ENCODE results near the gene SUSD1. TPM values are rescaled to one million over a fixed set of nuclear protein-coding genes. Genes with fewer than 3 reads are reported as not detected.

The SUSD1 gene
- total RNA-seq, 2 donors from 2014 or later: 13.1 to 24.0 TPM

DNA sequence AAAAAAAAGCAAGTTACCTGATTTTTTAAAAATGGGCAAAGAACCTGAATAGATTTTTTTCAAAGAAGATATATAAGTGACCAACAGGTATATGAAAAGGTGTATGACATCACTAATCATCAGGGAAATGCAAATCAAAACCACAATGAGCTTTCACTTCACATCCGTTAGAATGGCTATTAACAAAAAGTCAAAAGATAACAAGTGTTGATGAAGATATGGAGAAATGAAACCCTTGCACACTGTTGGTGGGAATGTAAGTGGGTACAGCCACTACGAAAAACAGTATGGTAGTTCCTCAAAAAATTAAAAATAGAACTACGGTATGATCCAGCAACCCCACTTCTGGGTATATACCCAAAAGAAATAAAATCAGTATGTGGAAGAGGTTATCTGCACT, 143.7 kb downstream of the SUSD1 start:
- Histone ChIP-seq H3K27me3 (replicated peaks; ENCODE audit: insufficient read depth) (no peaks in the 10 kb centered on the region), H3K36me3 (no peaks in the 10 kb centered on the region), H3K27ac (no peak overlapping the region), H3K9me3 (no peaks in the 10 kb centered on the region), H3K4me3 (no peak overlapping the region), H3K4me1 (ENCODE audit: control insufficient read depth in 1 of 2, low read depth in 2 of 2) (peaks cover 13 to 26% of the 10 kb centered on the region in 2 donors)
- ATAC-seq (ENCODE audit: insufficient number of reproducible peaks, low FRiP score, low read depth): no peak
- DNase-seq (ENCODE audit: low spot score): no peak
- TF ChIP-seq, protein P1, sequence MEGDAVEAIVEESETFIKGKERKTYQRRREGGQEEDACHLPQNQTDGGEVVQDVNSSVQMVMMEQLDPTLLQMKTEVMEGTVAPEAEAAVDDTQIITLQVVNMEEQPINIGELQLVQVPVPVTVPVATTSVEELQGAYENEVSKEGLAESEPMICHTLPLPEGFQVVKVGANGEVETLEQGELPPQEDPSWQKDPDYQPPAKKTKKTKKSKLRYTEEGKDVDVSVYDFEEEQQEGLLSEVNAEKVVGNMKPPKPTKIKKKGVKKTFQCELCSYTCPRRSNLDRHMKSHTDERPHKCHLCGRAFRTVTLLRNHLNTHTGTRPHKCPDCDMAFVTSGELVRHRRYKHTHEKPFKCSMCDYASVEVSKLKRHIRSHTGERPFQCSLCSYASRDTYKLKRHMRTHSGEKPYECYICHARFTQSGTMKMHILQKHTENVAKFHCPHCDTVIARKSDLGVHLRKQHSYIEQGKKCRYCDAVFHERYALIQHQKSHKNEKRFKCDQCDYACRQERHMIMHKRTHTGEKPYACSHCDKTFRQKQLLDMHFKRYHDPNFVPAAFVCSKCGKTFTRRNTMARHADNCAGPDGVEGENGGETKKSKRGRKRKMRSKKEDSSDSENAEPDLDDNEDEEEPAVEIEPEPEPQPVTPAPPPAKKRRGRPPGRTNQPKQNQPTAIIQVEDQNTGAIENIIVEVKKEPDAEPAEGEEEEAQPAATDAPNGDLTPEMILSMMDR (IDR thresholded peaks at IDR 0.05): no peak

DNA sequence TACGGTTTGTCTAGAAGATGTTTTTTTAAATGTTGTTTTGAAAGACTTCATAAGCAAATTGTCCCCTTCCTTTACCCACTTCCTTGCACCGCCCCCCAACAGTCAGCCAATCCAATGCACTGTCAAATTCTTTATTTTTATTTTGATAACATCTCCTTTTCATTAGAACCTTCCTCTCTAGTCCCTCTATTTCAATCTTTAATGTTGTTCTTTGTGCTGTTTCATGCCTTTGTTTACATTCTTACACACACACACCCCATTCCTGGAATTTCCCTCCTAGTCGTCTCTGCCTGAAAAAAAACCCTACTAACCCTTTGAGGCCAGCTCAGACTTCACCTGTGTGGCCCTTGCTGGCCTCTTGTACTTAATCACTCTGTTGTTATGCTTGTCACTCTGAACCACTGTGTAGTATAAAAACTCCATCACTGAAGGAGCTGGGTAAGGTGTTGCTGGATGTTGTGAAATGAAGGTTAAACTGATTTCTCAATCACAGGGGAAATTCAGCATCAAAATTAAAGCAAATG, 145.1 kb downstream of the SUSD1 start:
- TF ChIP-seq, protein P1 (IDR thresholded peaks at IDR 0.05): no peak
- DNase-seq (ENCODE audit: low spot score): no peak
- no peak for ATAC-seq (ENCODE audit: insufficient number of reproducible peaks, low FRiP score, low read depth)
- no peaks in the 10 kb centered on the region for H3K27me3 ChIP-seq (replicated peaks; ENCODE audit: insufficient read depth)
- H3K4me3 ChIP-seq: no peak overlapping the region
- H3K4me1 ChIP-seq (ENCODE audit: control insufficient read depth in 1 of 2, low read depth in 2 of 2): peaks cover 10 to 20% of the 10 kb centered on the region in 2 donors
- H3K27ac ChIP-seq: no peak overlapping the region
- no peaks in the 10 kb centered on the region for H3K9me3 ChIP-seq
- H3K36me3 ChIP-seq: no peaks in the 10 kb centered on the region

DNA sequence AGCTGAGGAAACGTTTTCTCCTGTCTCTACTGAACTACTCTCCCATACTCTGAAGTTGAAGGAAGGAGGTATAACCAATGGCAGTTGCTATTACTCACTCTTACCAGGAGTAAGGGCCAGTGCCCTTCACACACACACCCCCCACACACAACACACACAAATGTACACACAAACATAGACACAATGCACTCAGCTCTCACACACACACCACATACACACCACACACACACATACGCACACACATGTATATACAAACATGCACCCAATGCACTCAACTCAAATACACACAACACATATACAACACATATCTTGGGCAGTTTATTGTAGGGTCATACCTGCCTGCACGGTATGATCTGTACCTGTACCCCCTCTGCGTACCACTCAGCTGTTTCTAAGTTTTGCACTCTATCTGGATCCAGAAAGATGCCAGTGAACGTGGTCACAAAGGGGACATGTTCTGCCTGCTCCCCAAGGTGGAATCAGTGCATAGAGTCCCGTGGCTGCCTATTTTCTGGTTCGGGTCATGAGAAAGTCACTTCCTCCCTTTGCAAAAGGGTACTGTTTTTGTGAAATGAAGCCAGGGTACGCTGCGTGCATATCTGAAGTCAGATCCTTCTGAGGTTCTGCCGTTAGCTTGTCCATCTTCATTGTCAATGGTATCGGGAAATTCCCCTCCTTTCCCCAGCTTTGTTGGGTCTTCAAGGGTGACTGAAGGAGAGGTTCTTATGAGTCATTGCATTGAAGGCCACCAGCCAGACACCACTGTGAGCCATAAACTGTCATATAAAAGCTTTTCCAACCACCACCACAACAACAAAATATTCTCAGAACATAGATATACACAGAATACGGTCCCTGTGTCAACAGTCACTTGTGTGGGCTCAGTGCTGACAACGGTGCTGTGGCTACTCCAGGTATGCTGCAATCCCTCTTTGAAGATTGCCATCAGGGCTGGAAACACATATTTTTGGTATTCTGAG, 146.6 kb downstream of the SUSD1 start:
- H3K27ac ChIP-seq: no peak overlapping the region
- H3K4me1 ChIP-seq (ENCODE audit: control insufficient read depth in 1 of 2, low read depth in 2 of 2): peaks cover 10 to 16% of the 10 kb centered on the region in 2 donors
- H3K9me3 ChIP-seq: no peaks in the 10 kb centered on the region
- no peak overlapping the region for H3K4me3 ChIP-seq
- no peaks in the 10 kb centered on the region for H3K36me3 ChIP-seq
- DNase-seq (ENCODE audit: low spot score) (no peak), ATAC-seq (ENCODE audit: insufficient number of reproducible peaks, low FRiP score, low read depth) (no peak)
- H3K27me3 ChIP-seq (replicated peaks; ENCODE audit: insufficient read depth): no peaks in the 10 kb centered on the region
- TF ChIP-seq, protein P1 (IDR thresholded peaks at IDR 0.05): no peak

DNA sequence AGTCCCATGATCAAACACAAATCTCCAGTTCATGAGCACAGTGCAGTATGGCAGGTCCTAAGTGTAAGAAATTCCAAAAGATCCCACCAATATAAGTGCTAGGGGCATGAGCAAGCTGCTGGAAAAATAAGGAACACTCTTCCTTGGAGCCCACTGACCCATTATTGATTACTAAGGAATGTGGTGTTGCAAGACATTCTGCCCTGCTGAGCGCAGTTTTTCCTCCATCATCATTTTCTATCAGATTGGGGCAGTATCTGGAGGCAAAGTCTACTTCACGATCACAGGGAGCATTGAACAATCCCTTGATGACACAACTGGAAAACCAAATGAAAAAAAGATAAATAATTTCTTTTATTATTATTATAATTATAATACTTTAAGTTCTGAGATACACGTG, 149.2 kb downstream of the SUSD1 start:
- H3K4me1 ChIP-seq (ENCODE audit: control insufficient read depth in 1 of 2, low read depth in 2 of 2): peaks cover 6 to 13% of the 10 kb centered on the region in 2 donors
- H3K9me3 ChIP-seq: no peaks in the 10 kb centered on the region
- ATAC-seq (ENCODE audit: insufficient number of reproducible peaks, low FRiP score, low read depth): no peak
- DNase-seq (ENCODE audit: low spot score): no peak
- H3K27ac ChIP-seq: no peak overlapping the region
- TF ChIP-seq, protein P1 (IDR thresholded peaks at IDR 0.05): no peak
- H3K27me3 ChIP-seq (replicated peaks; ENCODE audit: insufficient read depth): no peaks in the 10 kb centered on the region
- H3K36me3 ChIP-seq: no peaks in the 10 kb centered on the region
- H3K4me3 ChIP-seq: no peak overlapping the region

DNA sequence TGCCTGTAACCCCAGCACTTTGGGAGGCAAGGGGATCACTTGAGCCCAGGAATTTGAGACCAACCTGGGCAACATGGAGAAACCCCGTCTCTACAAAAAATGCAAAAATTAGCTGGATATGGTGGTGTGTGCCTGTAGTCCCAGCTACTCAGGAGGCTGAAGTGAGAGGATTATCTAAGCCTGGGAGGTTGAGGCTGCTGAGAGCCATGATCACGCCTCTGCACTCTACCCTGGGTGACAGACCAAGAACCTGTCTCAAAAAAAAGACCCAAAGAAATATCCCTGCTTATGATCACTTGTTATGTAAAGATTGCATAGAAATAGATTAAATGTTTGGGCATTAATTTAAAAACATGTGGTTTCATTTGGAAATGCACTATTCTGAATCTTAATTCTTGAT, 153.4 kb downstream of the SUSD1 start:
- TF ChIP-seq, protein P1 (IDR thresholded peaks at IDR 0.05): no peak
- H3K9me3 ChIP-seq: no peaks in the 10 kb centered on the region
- H3K27ac ChIP-seq: no peak overlapping the region
- H3K4me1 ChIP-seq (ENCODE audit: control insufficient read depth in 1 of 2, low read depth in 2 of 2): peaks cover 0 to 8% of the 10 kb centered on the region in 2 donors
- no peaks in the 10 kb centered on the region for H3K36me3 ChIP-seq
- no peaks in the 10 kb centered on the region for H3K27me3 ChIP-seq (replicated peaks; ENCODE audit: insufficient read depth)
- ATAC-seq (ENCODE audit: insufficient number of reproducible peaks, low FRiP score, low read depth) (no peak), DNase-seq (ENCODE audit: low spot score) (no peak)
- H3K4me3 ChIP-seq: peak overlapping the region; percentile 27
